Globus pallidus (tissue), 1 donor: ENCODE measurements around the gene PLAAT2.
"Not testable (repeated sequence)": the region's sequence is repeated elsewhere in the genome, so short reads cannot be mapped to it uniquely, and the experiment has no call there.

ENCODE experiments used
- DNase-seq: peaks from one replicate; pipeline ENCODE4 v3.0.0-alpha.2; 2015; ENCODE audit warnings: low spot score

PLAAT2 gene

DNA sequence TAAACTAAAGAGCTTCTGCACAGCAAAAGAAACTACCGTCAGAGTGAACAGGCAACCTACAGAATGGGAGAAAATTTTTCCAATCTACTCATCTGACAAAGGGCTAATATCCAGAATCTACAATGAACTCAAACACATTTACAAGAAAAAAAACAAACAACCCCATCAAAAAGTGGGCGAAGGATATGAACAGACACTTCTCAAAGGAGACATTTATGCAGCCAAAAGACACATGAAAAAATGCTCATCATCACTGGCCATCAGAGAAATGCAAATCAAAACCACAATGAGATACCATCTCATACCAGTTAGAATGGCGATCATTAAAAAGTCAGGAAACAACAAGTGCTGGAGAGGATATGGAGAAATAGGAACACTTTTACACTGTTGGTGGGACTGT, 15.7 kb upstream of the PLAAT2 start:
- DNase-seq, result not testable (repeated sequence)

DNA sequence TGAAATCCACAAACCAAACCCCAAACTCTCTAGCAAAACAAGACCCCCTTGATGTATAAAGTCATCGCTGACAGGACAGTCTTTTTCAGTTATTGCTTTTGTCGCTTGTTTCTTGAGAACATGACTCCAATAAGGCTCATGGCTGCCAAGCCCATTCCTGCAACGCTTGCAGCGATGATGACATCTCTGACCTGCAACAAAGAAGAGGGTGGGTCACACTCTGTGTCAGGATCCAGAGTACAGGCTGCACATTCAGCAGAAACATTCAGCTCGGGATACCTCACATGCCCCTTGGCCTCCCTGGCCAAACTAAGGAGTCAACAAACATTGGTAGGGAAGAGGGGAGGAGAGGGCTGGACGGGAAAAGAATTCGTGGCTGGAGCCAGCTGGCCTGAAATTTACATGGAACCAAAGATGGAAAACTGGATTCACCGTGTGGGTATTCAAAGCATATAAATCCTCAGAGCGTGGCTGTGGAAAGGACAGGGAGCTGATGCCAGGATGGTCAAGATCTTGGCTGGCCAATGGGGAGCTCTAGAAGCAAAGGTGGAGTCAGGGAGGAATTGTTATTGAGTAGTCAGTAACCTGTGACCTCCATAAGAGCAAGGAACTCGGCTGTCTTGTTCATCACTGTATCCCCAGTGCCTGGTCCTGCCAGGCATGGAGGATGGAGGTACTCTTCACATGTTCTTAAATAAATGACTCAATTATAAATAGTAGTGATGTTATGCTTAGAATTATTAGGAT, 11.8 kb upstream of the PLAAT2 start:
- DNase-seq, result no peak

GRCh38 chr11:63573881-63574855, 11.0 kb upstream of the PLAAT2 start:
- DNase-seq, result peak; percentile 74

DNA sequence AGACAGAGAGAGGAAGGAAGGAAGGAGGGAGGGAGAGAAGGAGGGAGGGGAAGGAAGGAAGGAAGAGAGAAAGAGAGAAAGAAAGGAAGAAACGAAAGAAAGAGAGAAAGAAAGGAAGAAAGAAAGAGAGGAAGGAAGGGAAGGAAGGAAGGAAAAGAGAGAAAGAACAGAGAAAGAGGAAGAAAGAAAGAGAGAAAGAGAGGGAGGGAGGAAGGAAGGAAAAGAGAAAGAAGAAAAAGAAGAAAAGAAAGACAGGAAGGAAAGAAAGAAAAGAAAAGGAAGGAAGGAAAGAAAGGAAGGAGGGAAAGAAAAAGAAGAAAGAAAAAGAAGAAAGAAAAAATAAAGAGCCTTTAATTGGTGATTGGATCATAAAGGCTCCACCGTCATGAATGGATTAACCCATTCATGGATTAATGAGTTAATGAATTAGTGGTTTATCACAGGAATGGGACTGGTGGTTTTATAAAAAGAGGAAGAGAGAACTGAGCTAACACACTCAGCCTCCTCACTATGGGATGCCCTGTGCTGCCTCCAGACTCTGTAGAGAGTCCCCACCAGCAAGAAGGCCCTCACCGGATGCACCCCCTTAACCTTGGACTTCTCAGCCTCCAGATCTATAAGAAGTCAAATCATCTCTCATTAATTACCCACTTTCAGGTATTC, 9.0 kb upstream of the PLAAT2 start:
- no peak for DNase-seq

GRCh38 chr11:63569570-63569969, 6.4 kb upstream of the PLAAT2 start:
- DNase-seq, result no peak

GRCh38 chr11:63567044-63567840, 4.1 kb upstream of the PLAAT2 start:
- no peak for DNase-seq

GRCh38 chr11:63564784-63565350, 1.7 kb upstream of the PLAAT2 start:
- DNase-seq, result no peak

- peak; percentile 75 for DNase-seq
Observed at GRCh38 chr11:63564056-63564774, 1.0 kb upstream of the PLAAT2 start.

- no peak for DNase-seq
Observed at GRCh38 chr11:63560506-63561180, 2.5 kb downstream of the PLAAT2 start.

DNA sequence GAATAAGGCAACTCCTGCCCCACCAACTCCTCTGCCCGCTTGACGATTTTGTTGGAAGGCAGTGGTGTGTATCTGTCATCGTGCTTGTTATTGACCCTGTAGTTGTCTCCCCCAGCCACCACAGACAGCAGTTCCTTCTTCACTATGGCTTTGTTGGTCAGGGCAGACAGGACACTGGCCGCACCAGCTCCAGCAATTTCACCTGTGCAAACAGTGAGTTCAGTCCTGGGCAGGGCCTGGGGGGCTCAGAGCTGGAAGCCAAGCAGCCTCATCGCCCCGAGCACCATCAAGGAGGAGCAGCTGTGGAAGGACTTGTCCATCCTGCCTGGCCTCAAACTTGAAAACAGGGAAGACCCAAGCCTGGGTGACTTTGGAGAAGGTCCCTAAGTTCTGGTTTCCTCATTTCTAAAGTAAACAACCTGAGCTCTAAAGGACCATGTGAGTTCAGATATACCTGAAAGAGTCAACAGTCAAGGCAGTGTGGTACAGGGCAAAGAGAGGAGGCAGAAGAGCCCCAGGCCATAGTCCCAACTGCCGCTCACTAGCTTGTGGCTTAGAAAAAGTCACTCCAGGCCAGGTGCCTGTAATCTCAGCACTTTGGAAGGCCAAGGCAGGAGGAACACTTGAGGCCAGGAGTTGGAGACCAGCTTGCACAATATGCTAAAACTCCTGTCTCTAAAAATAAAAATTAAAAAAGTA, 4.6 kb downstream of the PLAAT2 start:
- DNase-seq, result no peak

- DNase-seq, result no peak
Observed at GRCh38 chr11:63557570-63557969, 5.6 kb downstream of the PLAAT2 start.

DNA sequence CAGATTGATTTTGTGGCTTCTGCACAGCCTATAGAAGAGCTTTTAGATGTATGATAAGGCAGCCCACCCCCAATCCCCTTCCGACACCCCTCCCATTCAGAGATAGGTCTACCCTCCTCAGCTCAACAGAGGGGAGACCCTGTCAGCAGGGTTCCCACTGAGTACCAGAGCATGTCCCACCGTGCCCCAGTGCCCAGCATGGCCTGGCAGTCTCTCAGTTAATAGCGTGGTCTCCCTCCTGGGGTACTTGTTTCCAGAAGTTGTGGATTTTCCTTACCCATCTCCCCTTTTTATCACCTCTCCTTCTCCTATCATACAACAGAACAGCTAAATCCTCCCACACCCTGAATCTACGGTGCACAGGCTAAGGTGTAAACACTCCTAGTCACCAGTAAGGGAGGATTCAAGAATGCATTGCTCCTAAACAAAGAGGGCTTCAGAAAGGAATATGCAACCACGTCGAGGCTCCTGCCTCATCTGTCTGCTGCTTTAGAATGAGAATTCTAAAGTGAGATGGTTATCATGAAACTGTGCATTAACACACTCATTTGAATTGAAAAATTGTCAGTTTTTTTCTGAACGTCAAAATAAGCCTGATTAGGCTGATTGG, 6.7 kb downstream of the PLAAT2 start:
- no peak for DNase-seq

DNA sequence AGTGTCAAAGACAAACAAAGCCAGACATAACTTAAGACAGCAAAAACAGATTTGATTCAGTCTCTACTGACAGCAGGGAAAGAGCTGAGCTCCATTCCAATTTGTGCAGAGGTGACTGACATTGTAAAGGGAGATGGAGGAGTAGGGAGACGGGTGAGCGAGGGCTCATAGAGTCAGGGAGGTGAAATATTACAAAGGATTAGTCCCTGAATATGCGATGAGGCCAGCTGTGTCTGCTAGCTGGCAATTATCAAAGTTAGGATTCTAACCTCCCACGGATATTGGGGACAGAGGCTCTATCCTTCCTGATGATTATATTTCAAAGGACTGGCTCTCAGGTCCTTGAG, 8.3 kb downstream of the PLAAT2 start:
- DNase-seq, result no peak

- no peak for DNase-seq
Observed at GRCh38 chr11:63553759-63554158, 9.4 kb downstream of the PLAAT2 start.

- no peak for DNase-seq
Observed at GRCh38 chr11:63552921-63553320, 10.3 kb downstream of the PLAAT2 start.

- no peak for DNase-seq
Observed at GRCh38 chr11:63551889-63552266, 11.3 kb downstream of the PLAAT2 start.

DNA sequence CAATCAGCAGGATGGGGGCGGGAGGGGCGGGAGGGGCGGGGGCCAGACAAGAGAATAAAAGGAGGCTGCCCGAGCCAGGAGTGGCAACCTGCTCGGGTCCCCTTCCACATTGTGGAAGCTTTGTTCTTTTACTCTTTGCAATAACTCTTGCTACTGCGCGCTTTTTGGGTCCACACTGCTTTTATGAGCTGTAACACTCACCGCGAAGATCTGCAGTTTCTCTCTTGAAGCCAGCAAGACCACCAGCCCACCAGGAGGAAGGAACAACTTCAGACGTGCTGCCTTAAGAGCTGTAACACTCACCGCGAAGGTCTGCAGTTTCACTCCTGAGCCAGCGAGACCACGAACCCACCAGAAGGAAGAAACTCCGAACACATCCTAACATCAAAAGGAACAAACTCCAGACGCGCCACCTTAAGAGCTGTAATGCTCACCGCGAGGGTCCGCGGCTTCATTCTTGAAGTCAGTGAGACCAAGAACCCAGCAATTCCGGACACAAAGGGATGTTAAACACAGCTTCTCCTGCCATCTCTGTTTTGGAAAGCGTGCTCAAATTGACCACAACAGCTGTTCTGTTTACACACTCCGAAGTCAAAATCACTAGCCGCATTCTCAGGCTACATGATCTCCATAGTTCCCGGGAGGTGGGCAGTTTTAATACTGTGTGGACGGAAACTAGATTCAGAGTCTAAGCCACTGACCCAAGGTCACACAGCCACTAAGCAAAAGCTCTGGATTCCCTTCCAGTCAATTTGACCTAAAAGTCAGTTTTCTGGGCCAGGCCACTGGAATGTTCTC, 11.9 kb downstream of the PLAAT2 start:
- no peak for DNase-seq

DNA sequence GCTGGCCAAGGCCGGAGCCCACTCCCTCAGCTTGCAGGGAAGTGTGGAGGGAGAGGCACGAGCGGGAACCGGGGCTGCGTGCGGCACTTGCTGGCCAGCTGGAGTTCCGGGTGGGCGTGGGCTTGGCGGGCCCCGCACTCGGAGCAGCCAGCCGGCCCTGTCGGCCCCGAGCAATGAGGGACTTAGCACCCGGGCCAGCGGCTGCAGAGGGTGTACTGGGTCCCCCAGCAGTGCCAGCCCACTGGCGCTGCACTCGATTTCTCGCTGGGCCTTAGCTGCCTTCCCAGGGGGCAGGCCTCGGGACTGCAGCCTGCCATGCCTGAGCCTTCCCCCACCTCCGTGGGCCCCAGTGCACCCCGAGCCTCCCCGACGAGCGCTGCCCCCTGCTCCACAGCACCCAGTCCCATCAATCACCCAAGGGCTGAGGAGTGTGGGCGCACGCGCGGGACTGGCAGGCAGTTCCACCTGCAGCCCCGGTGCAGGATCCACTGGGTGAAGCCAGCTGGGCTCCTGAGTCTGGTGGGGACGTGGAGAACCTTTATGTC, 13.0 kb downstream of the PLAAT2 start:
- not testable (repeated sequence) for DNase-seq
